ENCODE results near the gene PTGDR2. TPM values are rescaled to one million over a fixed set of nuclear protein-coding genes. Genes with fewer than 3 reads are reported as not detected.

PTGDR2 gene
- total and polyA plus RNA-seq, 9 of the 15 experiments (the other 6 are each of a cell fraction or from before 2014, with no cell fraction given) = 0.51 to 2.6 (median 1.6) TPM

GRCh38 chr11:60899046-60899936 lies 43.5 kb upstream of the PTGDR2 start (continued):
- TF ChIP-seq ZNF766 (CRISPR knock-in tag; conservative IDR thresholded peaks at IDR 0.05) (no peak), ZNF347 (CRISPR knock-in tag; IDR thresholded peaks at IDR 0.05; ENCODE audit: low read depth) (no peak), BRCA1 (IDR thresholded peaks at IDR 0.05) (no peak), BRCA1 (CRISPR knock-in tag; IDR thresholded peaks at IDR 0.05) (no peak), ZNF512 (tag; IDR thresholded peaks at IDR 0.05) (no peak), ZNF778 (CRISPR knock-in tag; IDR thresholded peaks at IDR 0.05) (no peak), ZNF41 (CRISPR knock-in tag; conservative IDR thresholded peaks at IDR 0.05) (no peak), BCL6 (CRISPR knock-in tag; IDR thresholded peaks at IDR 0.05) (no peak), RAD51 (IDR thresholded peaks at IDR 0.05; ENCODE audit: borderline replicate concordance, low read depth) (no peak), PCBP1 (IDR thresholded peaks at IDR 0.05; ENCODE audit: low read depth, low read length, poor library complexity, severe bottlenecking) (no peak), RBM39 (optimal IDR thresholded peaks at IDR 0.05; ENCODE audit: low read depth, low read length) (peak; percentile 77), XRCC5 (IDR thresholded peaks at IDR 0.05; ENCODE audit: low read depth, low read length) (0 out of 2 replicates have a peak, but pooled peaks have one; percentile 66), ZNF57 (CRISPR knock-in tag; IDR thresholded peaks at IDR 0.05) (no peak), MAFK (IDR thresholded peaks at IDR 0.05; ENCODE audit: low read length) (peak; percentile 69), ZC3H8 (IDR thresholded peaks at IDR 0.05) (no peak), SMC3 (conservative IDR thresholded peaks at IDR 0.05; ENCODE audit: insufficient read depth, low read depth, low read length) (peak; percentile 69), CBFB (CRISPR knock-in tag; IDR thresholded peaks at IDR 0.05) (no peak), CREM (IDR thresholded peaks at IDR 0.05; ENCODE audit: low read depth) (0 out of 2 replicates have a peak, but pooled peaks have one; percentile 26), RBFOX2 (IDR thresholded peaks at IDR 0.05; ENCODE audit: low read depth, low read length) (peak; percentile 39; the same call in 1 of the 2 replicates), ZNF217 (CRISPR knock-in tag; IDR thresholded peaks at IDR 0.05) (no peak), ZSCAN32 (CRISPR knock-in tag; IDR thresholded peaks at IDR 0.05) (no peak), ZFP36 (IDR thresholded peaks at IDR 0.05; ENCODE audit: low read depth, low read length, partially characterized antibody) (no peak), C11orf30 (IDR thresholded peaks at IDR 0.05; ENCODE audit: low read depth) (peak; percentile 87), MEIS2 (IDR thresholded peaks at IDR 0.05; ENCODE audit: partially characterized antibody) (no peak), CTCF (IDR thresholded peaks at IDR 0.05 in 2 of 3, conservative IDR thresholded peaks at IDR 0.05 in 1 of 3; ENCODE audit: insufficient read depth in 2 of 3, low read depth in 1 of 3, low read length in 3 of 3) (peak; percentile 82 to 94 (median 94)), STAG1 (CRISPR knock-in tag; IDR thresholded peaks at IDR 0.05; ENCODE audit: borderline replicate concordance) (no peak; the same call in 1 of the 2 replicates), SMAD3 (CRISPR knock-in tag; conservative IDR thresholded peaks at IDR 0.05) (no peak), NFE2 (IDR thresholded peaks at IDR 0.05; ENCODE audit: low read depth) (peak; percentile 97), ZNF695 (CRISPR knock-in tag; IDR thresholded peaks at IDR 0.05) (no peak)

Measured in K562 (cell line).